GM23338 (cell line): ENCODE data around the gene MMP17. TPM values are rescaled to one million over a fixed set of nuclear protein-coding genes. Genes with fewer than 3 reads are reported as not detected.

Source experiments
- ATAC-seq: fragments of 200-7000 bp; cut with Tn5 transposase; 3 replicates; pipeline ENCODE4 v1.9.1; 2020
- DNase-seq: peaks from one replicate; pipeline ENCODE4 v3.0.0-alpha.2; 2015; ENCODE audit warnings: low spot score
- H2AFZ ChIP-seq: fragments of 200-600 bp; sonication (generic); 2 replicates; pipeline ENCODE4 v1.8.0; 2016; ENCODE audit warnings: antibody characterized with exemption, mild to moderate bottlenecking, moderate library complexity
- H3F3A ChIP-seq: fragments of 200-600 bp; sonication (generic); replicated peaks from 2 replicates; pipeline ENCODE4 v1.8.0; 2017; ENCODE audit warnings: antibody characterized with exemption, mixed run types, low read depth
- H3K27ac ChIP-seq: fragments of 200-600 bp; sonication (generic); 2 replicates; pipeline ENCODE4 v1.6.1; 2016; ENCODE audit warnings: low read depth
- H3K27me3 ChIP-seq: fragments of 200-600 bp; sonication (generic); 2 replicates; pipeline ENCODE4 v1.8.0; 2016; ENCODE audit warnings: mild to moderate bottlenecking, mixed run types, moderate library complexity; ENCODE audit not compliant: insufficient read depth
- H3K36me3 ChIP-seq: fragments of 200-600 bp; sonication (generic); 2 replicates; pipeline ENCODE4 v1.8.0; 2016; ENCODE audit warnings: mild to moderate bottlenecking; ENCODE audit not compliant: insufficient read depth
- H3K4me1 ChIP-seq: fragments of 200-600 bp; sonication (generic); 2 replicates; pipeline ENCODE4 v1.8.0; 2016; ENCODE audit warnings: mild to moderate bottlenecking, moderate library complexity; ENCODE audit not compliant: insufficient read depth
- H3K4me2 ChIP-seq: fragments of 200-600 bp; sonication (generic); 2 replicates; pipeline ENCODE4 v1.7.1; 2017; ENCODE audit warnings: mixed run types
- H3K4me3 ChIP-seq: fragments of 200-600 bp; sonication (generic); 2 replicates; pipeline ENCODE4 v1.6.1; 2016; ENCODE audit warnings: mixed run types
- H3K79me2 ChIP-seq: fragments of 200-600 bp; sonication (generic); replicated peaks from 2 replicates; pipeline ENCODE4 v1.8.0; 2017; ENCODE audit warnings: mild to moderate bottlenecking; ENCODE audit not compliant: insufficient read depth
- H3K9me2 ChIP-seq: fragments of 200-600 bp; sonication (generic); 2 replicates; pipeline ENCODE4 v1.8.0; 2017; ENCODE audit not compliant: insufficient read depth
- H4K20me1 ChIP-seq: fragments of 200-600 bp; sonication (generic); replicated peaks from 2 replicates; pipeline ENCODE4 v1.8.0; 2017; ENCODE audit warnings: mild to moderate bottlenecking; ENCODE audit not compliant: insufficient read depth
- H3K27ac Mint-ChIP-seq: 2 replicates; pipeline ENCODE4 v1.8.0; 2020; ENCODE audit warnings: inconsistent platforms, mild to moderate bottlenecking, moderate library complexity, mixed read lengths
- H3K27me3 Mint-ChIP-seq: 3 replicates; pipeline ENCODE4 v1.8.0; 2022; ENCODE audit warnings: low read depth, mild to moderate bottlenecking, moderate library complexity, mixed read lengths, inconsistent platforms; ENCODE audit not compliant: insufficient read depth, poor library complexity
- H3K36me3 Mint-ChIP-seq: 3 replicates; pipeline ENCODE4 v1.8.0; 2021; ENCODE audit warnings: low read depth, mild to moderate bottlenecking, inconsistent platforms, moderate library complexity, mixed read lengths
- H3K4me1 Mint-ChIP-seq: 3 replicates; pipeline ENCODE4 v1.8.0; 2020; ENCODE audit warnings: mild to moderate bottlenecking, inconsistent platforms, mixed read lengths
- H3K4me3 Mint-ChIP-seq: 3 replicates; pipeline ENCODE4 v1.8.0; 2021; ENCODE audit warnings: moderate library complexity, mild to moderate bottlenecking, inconsistent platforms, mixed read lengths
- H3K9me3 Mint-ChIP-seq: 3 replicates; pipeline ENCODE4 v1.8.0; 2020; ENCODE audit warnings: moderate library complexity, mild to moderate bottlenecking, inconsistent platforms, mixed read lengths
- CREB1 ChIP-seq: fragments of 250-450 bp; sonication (Bioruptor Pico); IDR thresholded peaks from 2 replicates; pipeline ENCODE4 v1.5.0; 2020; ENCODE audit warnings: low read depth, mild to moderate bottlenecking, moderate library complexity
- EZH2 ChIP-seq: fragments of 200-600 bp; sonication (generic); IDR thresholded peaks from one replicate; pipeline ENCODE4 v1.8.0; 2017; ENCODE audit warnings: antibody characterized with exemption, mild to moderate bottlenecking, low read depth; ENCODE audit not compliant: unreplicated experiment
- EZH2phosphoT487 ChIP-seq: fragments of 200-600 bp; sonication (generic); IDR thresholded peaks from one replicate; pipeline ENCODE4 v1.8.1; 2018; ENCODE audit warnings: antibody characterized with exemption; ENCODE audit not compliant: unreplicated experiment
- JUNB ChIP-seq: IDR thresholded peaks from one replicate; pipeline ENCODE4 v1.6.1; 2016; ENCODE audit warnings: antibody characterized with exemption; ENCODE audit not compliant: unreplicated experiment
- NANOG ChIP-seq: IDR thresholded peaks from 2 replicates; pipeline ENCODE4 v1.6.1; 2016; ENCODE audit warnings: antibody characterized with exemption, borderline replicate concordance
- POLR2AphosphoS5 ChIP-seq: IDR thresholded peaks from 2 replicates; pipeline ENCODE4 v1.6.1; 2016; ENCODE audit warnings: antibody characterized with exemption, low read depth
- STAT1 ChIP-seq: IDR thresholded peaks from one replicate; pipeline ENCODE4 v1.6.1; 2016; ENCODE audit warnings: antibody characterized with exemption; ENCODE audit not compliant: unreplicated experiment
- ZNF114 ChIP-seq: fragments of 250-450 bp; sonication (Bioruptor Pico); IDR thresholded peaks from 2 replicates; pipeline ENCODE4 v1.5.0; 2020; ENCODE audit warnings: mild to moderate bottlenecking, moderate library complexity
- ZNF331 ChIP-seq: fragments of 250-450 bp; sonication (Bioruptor Pico); IDR thresholded peaks from 2 replicates; pipeline ENCODE4 v1.5.0; 2020; ENCODE audit warnings: low read depth, mild to moderate bottlenecking, moderate library complexity
- polyA plus RNA-seq: library from polyadenylated mRNA; unstranded; fragments of >200 nt; fragmentation: Nextera tagmentation; extraction: Ambion mirVana; gene quantifications from 2 replicates; pipeline ENCODE4 v1.2.1, GENCODE V29; 2016
- total RNA-seq: library from RNA; depleted of rRNA; stranded (reverse); fragments of >200 nt; shearing (Covaris generic); gene quantifications from 2 replicates; pipeline ENCODE4 v1.2.3, GENCODE V29; 2014
- TF ChIP-seq, protein P1 (sequence below), 2 experiments: fragments of 200-600 bp in 1 of 2; sonication (generic) in 1 of 2; conservative IDR thresholded peaks; 2 replicates each; pipeline versions ENCODE4 v1.5.1 to v1.6.1; 2016 to 2017; ENCODE audit warnings: antibody characterized with exemption in 2 of 2, low read depth in 2 of 2, mild to moderate bottlenecking in 2 of 2, moderate library complexity in 1 of 2
- TF ChIP-seq, protein P2 (sequence below): IDR thresholded peaks from 2 replicates; pipeline ENCODE4 v1.6.1; 2016; ENCODE audit warnings: antibody characterized with exemption
- TF ChIP-seq, protein P3 (sequence below): IDR thresholded peaks from one replicate; pipeline ENCODE4 v1.6.1; 2018; ENCODE audit warnings: antibody characterized with exemption; ENCODE audit not compliant: unreplicated experiment
- TF ChIP-seq, protein P4 (sequence below): fragments of 250-450 bp; sonication (Bioruptor Pico); IDR thresholded peaks from 2 replicates; pipeline ENCODE4 v1.5.0; 2020; ENCODE audit warnings: mild to moderate bottlenecking, moderate library complexity

The MMP17 gene
- total and polyA plus RNA-seq, 2 experiments from 2014 or later = 10.4 to 48.5 TPM

DNA sequence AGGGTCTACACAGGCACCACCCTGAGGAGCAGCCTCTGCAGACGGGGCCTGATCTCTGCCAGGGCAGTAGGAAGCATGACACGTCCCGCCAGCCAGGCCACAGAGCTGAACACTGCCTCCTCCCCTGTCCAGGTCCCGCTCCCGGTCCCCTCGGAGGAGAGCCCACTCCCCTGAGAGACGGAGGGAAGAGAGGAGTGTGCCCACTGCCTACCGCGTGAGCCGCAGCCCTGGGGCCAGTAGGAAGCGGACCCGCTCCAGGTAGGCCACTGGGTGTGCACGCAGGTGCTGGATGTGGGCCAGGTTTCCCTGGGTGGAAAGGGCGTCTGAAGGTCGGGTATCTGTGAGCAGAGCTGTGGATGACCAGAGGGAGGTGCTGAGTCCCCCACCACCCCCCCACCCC, 41.9 kb upstream of the MMP17 start:
- H4K20me1 ChIP-seq = peaks cover 4% of the 10 kb centered on the region
- Mint-ChIP-seq H3K36me3 (peaks cover 58% of the 10 kb centered on the region), H3K27me3 (peaks cover 6% of the 10 kb centered on the region), H3K4me3 (no peak overlapping the region; the same call in 2 of the 3 replicates), H3K4me1 (peaks cover 29% of the 10 kb centered on the region), H3K9me3 (no peaks in the 10 kb centered on the region), H3K27ac (peak overlapping the region; percentile 93)
- ATAC-seq (no peak), DNase-seq (no peak)
- H2AFZ ChIP-seq = no peak overlapping the region
- H3K4me2 ChIP-seq = no peak overlapping the region
- no peak overlapping the region for H3K27ac ChIP-seq
- no peaks in the 10 kb centered on the region for H3F3A ChIP-seq
- peaks cover 15% of the 10 kb centered on the region; the same call in 1 of the 2 replicates for H3K36me3 ChIP-seq
- no peaks in the 10 kb centered on the region for H3K79me2 ChIP-seq
- no peak overlapping the region for H3K4me3 ChIP-seq
- TF ChIP-seq EZH2 (no peak), EZH2phosphoT487 (no peak), NANOG (no peak), STAT1 (no peak), POLR2AphosphoS5 (no peak), JUNB (no peak), ZNF331 (CRISPR knock-in tag) (no peak), CREB1 (no peak), ZNF114 (CRISPR knock-in tag) (no peak)
- TF ChIP-seq, protein P1, sequence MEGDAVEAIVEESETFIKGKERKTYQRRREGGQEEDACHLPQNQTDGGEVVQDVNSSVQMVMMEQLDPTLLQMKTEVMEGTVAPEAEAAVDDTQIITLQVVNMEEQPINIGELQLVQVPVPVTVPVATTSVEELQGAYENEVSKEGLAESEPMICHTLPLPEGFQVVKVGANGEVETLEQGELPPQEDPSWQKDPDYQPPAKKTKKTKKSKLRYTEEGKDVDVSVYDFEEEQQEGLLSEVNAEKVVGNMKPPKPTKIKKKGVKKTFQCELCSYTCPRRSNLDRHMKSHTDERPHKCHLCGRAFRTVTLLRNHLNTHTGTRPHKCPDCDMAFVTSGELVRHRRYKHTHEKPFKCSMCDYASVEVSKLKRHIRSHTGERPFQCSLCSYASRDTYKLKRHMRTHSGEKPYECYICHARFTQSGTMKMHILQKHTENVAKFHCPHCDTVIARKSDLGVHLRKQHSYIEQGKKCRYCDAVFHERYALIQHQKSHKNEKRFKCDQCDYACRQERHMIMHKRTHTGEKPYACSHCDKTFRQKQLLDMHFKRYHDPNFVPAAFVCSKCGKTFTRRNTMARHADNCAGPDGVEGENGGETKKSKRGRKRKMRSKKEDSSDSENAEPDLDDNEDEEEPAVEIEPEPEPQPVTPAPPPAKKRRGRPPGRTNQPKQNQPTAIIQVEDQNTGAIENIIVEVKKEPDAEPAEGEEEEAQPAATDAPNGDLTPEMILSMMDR (conservative IDR thresholded peaks at IDR 0.05; ENCODE audit: low read depth in 2 of 2) = no peak
- TF ChIP-seq, protein P2, sequence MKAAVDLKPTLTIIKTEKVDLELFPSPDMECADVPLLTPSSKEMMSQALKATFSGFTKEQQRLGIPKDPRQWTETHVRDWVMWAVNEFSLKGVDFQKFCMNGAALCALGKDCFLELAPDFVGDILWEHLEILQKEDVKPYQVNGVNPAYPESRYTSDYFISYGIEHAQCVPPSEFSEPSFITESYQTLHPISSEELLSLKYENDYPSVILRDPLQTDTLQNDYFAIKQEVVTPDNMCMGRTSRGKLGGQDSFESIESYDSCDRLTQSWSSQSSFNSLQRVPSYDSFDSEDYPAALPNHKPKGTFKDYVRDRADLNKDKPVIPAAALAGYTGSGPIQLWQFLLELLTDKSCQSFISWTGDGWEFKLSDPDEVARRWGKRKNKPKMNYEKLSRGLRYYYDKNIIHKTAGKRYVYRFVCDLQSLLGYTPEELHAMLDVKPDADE = no peak
- TF ChIP-seq, protein P3, sequence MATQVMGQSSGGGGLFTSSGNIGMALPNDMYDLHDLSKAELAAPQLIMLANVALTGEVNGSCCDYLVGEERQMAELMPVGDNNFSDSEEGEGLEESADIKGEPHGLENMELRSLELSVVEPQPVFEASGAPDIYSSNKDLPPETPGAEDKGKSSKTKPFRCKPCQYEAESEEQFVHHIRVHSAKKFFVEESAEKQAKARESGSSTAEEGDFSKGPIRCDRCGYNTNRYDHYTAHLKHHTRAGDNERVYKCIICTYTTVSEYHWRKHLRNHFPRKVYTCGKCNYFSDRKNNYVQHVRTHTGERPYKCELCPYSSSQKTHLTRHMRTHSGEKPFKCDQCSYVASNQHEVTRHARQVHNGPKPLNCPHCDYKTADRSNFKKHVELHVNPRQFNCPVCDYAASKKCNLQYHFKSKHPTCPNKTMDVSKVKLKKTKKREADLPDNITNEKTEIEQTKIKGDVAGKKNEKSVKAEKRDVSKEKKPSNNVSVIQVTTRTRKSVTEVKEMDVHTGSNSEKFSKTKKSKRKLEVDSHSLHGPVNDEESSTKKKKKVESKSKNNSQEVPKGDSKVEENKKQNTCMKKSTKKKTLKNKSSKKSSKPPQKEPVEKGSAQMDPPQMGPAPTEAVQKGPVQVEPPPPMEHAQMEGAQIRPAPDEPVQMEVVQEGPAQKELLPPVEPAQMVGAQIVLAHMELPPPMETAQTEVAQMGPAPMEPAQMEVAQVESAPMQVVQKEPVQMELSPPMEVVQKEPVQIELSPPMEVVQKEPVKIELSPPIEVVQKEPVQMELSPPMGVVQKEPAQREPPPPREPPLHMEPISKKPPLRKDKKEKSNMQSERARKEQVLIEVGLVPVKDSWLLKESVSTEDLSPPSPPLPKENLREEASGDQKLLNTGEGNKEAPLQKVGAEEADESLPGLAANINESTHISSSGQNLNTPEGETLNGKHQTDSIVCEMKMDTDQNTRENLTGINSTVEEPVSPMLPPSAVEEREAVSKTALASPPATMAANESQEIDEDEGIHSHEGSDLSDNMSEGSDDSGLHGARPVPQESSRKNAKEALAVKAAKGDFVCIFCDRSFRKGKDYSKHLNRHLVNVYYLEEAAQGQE = no peak
- TF ChIP-seq, protein P4, sequence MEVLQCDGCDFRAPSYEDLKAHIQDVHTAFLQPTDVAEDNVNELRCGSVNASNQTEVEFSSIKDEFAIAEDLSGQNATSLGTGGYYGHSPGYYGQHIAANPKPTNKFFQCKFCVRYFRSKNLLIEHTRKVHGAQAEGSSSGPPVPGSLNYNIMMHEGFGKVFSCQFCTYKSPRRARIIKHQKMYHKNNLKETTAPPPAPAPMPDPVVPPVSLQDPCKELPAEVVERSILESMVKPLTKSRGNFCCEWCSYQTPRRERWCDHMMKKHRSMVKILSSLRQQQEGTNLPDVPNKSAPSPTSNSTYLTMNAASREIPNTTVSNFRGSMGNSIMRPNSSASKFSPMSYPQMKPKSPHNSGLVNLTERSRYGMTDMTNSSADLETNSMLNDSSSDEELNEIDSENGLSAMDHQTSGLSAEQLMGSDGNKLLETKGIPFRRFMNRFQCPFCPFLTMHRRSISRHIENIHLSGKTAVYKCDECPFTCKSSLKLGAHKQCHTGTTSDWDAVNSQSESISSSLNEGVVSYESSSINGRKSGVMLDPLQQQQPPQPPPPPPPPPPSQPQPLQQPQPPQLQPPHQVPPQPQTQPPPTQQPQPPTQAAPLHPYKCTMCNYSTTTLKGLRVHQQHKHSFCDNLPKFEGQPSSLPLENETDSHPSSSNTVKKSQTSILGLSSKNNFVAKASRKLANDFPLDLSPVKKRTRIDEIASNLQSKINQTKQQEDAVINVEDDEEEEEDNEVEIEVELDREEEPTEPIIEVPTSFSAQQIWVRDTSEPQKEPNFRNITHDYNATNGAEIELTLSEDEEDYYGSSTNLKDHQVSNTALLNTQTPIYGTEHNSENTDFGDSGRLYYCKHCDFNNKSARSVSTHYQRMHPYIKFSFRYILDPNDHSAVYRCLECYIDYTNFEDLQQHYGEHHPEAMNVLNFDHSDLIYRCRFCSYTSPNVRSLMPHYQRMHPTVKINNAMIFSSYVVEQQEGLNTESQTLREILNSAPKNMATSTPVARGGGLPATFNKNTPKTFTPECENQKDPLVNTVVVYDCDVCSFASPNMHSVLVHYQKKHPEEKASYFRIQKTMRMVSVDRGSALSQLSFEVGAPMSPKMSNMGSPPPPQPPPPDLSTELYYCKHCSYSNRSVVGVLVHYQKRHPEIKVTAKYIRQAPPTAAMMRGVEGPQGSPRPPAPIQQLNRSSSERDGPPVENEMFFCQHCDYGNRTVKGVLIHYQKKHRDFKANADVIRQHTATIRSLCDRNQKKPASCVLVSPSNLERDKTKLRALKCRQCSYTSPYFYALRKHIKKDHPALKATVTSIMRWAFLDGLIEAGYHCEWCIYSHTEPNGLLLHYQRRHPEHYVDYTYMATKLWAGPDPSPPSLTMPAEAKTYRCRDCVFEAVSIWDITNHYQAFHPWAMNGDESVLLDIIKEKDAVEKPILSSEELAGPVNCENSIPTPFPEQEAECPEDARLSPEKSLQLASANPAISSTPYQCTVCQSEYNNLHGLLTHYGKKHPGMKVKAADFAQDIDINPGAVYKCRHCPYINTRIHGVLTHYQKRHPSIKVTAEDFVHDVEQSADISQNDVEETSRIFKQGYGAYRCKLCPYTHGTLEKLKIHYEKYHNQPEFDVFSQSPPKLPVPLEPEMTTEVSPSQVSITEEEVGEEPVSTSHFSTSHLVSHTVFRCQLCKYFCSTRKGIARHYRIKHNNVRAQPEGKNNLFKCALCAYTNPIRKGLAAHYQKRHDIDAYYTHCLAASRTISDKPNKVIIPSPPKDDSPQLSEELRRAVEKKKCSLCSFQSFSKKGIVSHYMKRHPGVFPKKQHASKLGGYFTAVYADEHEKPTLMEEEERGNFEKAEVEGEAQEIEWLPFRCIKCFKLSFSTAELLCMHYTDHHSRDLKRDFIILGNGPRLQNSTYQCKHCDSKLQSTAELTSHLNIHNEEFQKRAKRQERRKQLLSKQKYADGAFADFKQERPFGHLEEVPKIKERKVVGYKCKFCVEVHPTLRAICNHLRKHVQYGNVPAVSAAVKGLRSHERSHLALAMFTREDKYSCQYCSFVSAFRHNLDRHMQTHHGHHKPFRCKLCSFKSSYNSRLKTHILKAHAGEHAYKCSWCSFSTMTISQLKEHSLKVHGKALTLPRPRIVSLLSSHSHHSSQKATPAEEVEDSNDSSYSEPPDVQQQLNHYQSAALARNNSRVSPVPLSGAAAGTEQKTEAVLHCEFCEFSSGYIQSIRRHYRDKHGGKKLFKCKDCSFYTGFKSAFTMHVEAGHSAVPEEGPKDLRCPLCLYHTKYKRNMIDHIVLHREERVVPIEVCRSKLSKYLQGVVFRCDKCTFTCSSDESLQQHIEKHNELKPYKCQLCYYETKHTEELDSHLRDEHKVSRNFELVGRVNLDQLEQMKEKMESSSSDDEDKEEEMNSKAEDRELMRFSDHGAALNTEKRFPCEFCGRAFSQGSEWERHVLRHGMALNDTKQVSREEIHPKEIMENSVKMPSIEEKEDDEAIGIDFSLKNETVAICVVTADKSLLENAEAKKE (CRISPR knock-in tag) = no peak
- no peaks in the 10 kb centered on the region for H3K27me3 ChIP-seq
- no peaks in the 10 kb centered on the region for H3K9me2 ChIP-seq
- peaks cover 26% of the 10 kb centered on the region for H3K4me1 ChIP-seq
